ENCODE results near the gene BSX.

- TF ChIP-seq CTCF (IDR thresholded peaks at IDR 0.05) (no peak), EZH2 (IDR thresholded peaks at IDR 0.05; ENCODE audit: borderline replicate concordance, insufficient read depth, low read depth, low read length, poor library complexity, severe bottlenecking) (no peak)
Measured at GRCh38 chr11:122978299-122978620, 3.4 kb downstream of the BSX start.
